Stimulated activated CD4-positive, alpha-beta T cell treated with anti-CD3 and anti-CD28 coated beads, TNF-alpha, amount 100 ng/mL, for 24 hours (primary cell): ENCODE measurements around the gene DDX41.
"Not testable (repeated sequence)": the region's sequence is repeated elsewhere in the genome, so short reads cannot be mapped to it uniquely, and the experiment has no call there.

ENCODE experiments used
- DNase-seq, 3 experiments: peaks; one replicate each; pipeline ENCODE4 v3.0.0-alpha.2; 2020; ENCODE audit warnings: low read depth in 3 of 3

The DDX41 gene

GRCh38 chr5:177537389-177538361, 20.9 kb upstream of the DDX41 start:
- DNase-seq = no peak

GRCh38 chr5:177536386-177536785, 19.6 kb upstream of the DDX41 start:
- DNase-seq = no peak

GRCh38 chr5:177535125-177535524, 18.4 kb upstream of the DDX41 start:
- DNase-seq = no peak

- DNase-seq = not testable (repeated sequence)
These were observed 17.7 kb upstream of the DDX41 start for GRCh38 chr5:177534433-177534832.

GRCh38 chr5:177531209-177531940, 14.6 kb upstream of the DDX41 start:
- DNase-seq = no peak

- no peak for DNase-seq
These were observed 13.9 kb upstream of the DDX41 start for GRCh38 chr5:177530638-177531037.

GRCh38 chr5:177529247-177530203, 12.8 kb upstream of the DDX41 start:
- no peak for DNase-seq

GRCh38 chr5:177528631-177529030, 11.9 kb upstream of the DDX41 start:
- no peak for DNase-seq

GRCh38 chr5:177527595-177527994, 10.8 kb upstream of the DDX41 start:
- DNase-seq = no peak

- no peak for DNase-seq
These were observed 10.0 kb upstream of the DDX41 start for GRCh38 chr5:177526791-177527190.

- DNase-seq = no peak
These were observed 9.4 kb upstream of the DDX41 start for GRCh38 chr5:177526191-177526590.

- no peak for DNase-seq
These were observed 8.3 kb upstream of the DDX41 start for GRCh38 chr5:177524941-177525655.

GRCh38 chr5:177524539-177524900, 7.8 kb upstream of the DDX41 start:
- no peak for DNase-seq

- no peak for DNase-seq
These were observed 7.2 kb upstream of the DDX41 start for GRCh38 chr5:177523711-177524538.

- DNase-seq = no peak
These were observed 4.3 kb upstream of the DDX41 start for GRCh38 chr5:177520916-177521513.

- no peak for DNase-seq
These were observed 3.5 kb upstream of the DDX41 start for GRCh38 chr5:177520271-177520670.

GRCh38 chr5:177519463-177520235, 2.9 kb upstream of the DDX41 start:
- DNase-seq = no peak

GRCh38 chr5:177515580-177515979, 1.2 kb downstream of the DDX41 start:
- DNase-seq = no peak

- no peak for DNase-seq
These were observed 2.2 kb downstream of the DDX41 start for GRCh38 chr5:177514541-177514940.
